Right lobe of liver (tissue), 6 donors: ENCODE results near the gene COL6A1. TPM values are rescaled to one million over a fixed set of nuclear protein-coding genes. Genes with fewer than 3 reads are reported as not detected.

Experiments used
- ATAC-seq, 4 donors: fragments of 200-7000 bp; cut with Tn5 transposase; one replicate each; pipeline ENCODE4 v1.9.1; 2020; ENCODE audit warnings: mild to moderate bottlenecking in 4 of 4, moderate library complexity in 4 of 4
- DNase-seq, 3 donors: peaks; one replicate each; pipeline ENCODE4 v3.0.0-alpha.2; 2020
- H3K27ac ChIP-seq, 3 donors: fragments of 200-600 bp; one replicate each; pipeline ENCODE4 v1.8.0; 2022
- H3K27me3 ChIP-seq, 2 donors: fragments of 200-600 bp; one replicate each; pipeline ENCODE4 v1.8.0; 2022
- H3K36me3 ChIP-seq, 4 donors: fragments of 200-600 bp; sonication (generic) in 1 of 4; one replicate each; pipeline versions ENCODE4 v1.5.1 to v1.8.0; 2017 to 2022; ENCODE audit warnings: control low read depth in 1 of 4
- H3K4me1 ChIP-seq, 4 donors: fragments of 200-600 bp; sonication (generic) in 1 of 4; one replicate each; pipeline versions ENCODE4 v1.5.1 to v1.8.0; 2017 to 2022; ENCODE audit warnings: control low read depth in 1 of 4
- H3K4me3 ChIP-seq, 3 donors: fragments of 200-600 bp; one replicate each; pipeline ENCODE4 v1.8.0; 2022
- H3K9me3 ChIP-seq, 4 donors: fragments of 200-600 bp; sonication (generic) in 1 of 4; one replicate each; pipeline versions ENCODE4 v1.5.1 to v1.8.0; 2017 to 2022; ENCODE audit warnings: control low read depth in 1 of 4
- POLR2A ChIP-seq: fragments of 450-650 bp; IDR thresholded peaks from one replicate; pipeline ENCODE4 v1.6.1; 2017; ENCODE audit warnings: antibody characterized with exemption, mild to moderate bottlenecking
- WGBS: methylation state at CpG from one replicate; pipeline ENCODE4 v1.1.6; 2018; ENCODE audit warnings: low coverage, low lambda C conversion rate; ENCODE audit not compliant: insufficient coverage; ENCODE audit errors: missing lambda C conversion rate; 5-methylcytosine and 5-hydroxymethylcytosine counted together
- intact Hi-C, 2 donors: fragments of 100-400 bp; cut with DNase I; formaldehyde crosslinking; loops; one replicate each; pipeline versions ENCODE4 v1.11.2 to v1.14.1; 2022
- total RNA-seq, 6 experiments: library from RNA; depleted of rRNA in 2 of 6; stranded (reverse); fragments of >200 nt in 2 of 6; fragmentation: NEBNext Ultra II Directional in 3 of 6; extraction: Animal tissue kit (Norgen Biotek cat#: 25700) in 3 of 6; gene quantifications; one replicate each; pipeline versions ENCODE4 v1.1.0 to v1.2.4, GENCODE V29; 2016 to 2023
- TF ChIP-seq, protein P1 (sequence below), 4 donors: fragments of 200-600 bp in 3 of 4; fragments of 450-650 bp in 1 of 4; IDR thresholded peaks; one replicate each; pipeline versions ENCODE4 v1.5.1 to v1.8.0; 2016 to 2022; ENCODE audit warnings: antibody characterized with exemption in 4 of 4, mild to moderate bottlenecking in 2 of 4
- donor health status: DM: no; HTN: yes; CAD: no.
- donor health status: DM: no; HTN: no; CAD: no.
- donor health status: DM: no; HTN: no; CAD: no.
- donor health status: DM: no; HTN: yes; CAD: no.
- donor health status: DM: no; HTN: yes; CAD: no.

Gene COL6A1
- total RNA-seq, 6 experiments from 2014 or later = 28.2 to 79.9 (median 51.1) TPM

- no peaks in the 10 kb centered on the region for H3K9me3 ChIP-seq
- H3K4me3 ChIP-seq = no peak overlapping the region
- H3K36me3 ChIP-seq = no peaks in the 10 kb centered on the region
- no peaks in the 10 kb centered on the region for H3K4me1 ChIP-seq
- DNase-seq (no peak), ATAC-seq (no peak)
- intact Hi-C loops = no loop called here
- H3K27me3 ChIP-seq = no peaks in the 10 kb centered on the region
- 83% methylated on average over 1 of the region's 14 CpGs for WGBS
- no peak for TF ChIP-seq POLR2A
- TF ChIP-seq, protein P1, sequence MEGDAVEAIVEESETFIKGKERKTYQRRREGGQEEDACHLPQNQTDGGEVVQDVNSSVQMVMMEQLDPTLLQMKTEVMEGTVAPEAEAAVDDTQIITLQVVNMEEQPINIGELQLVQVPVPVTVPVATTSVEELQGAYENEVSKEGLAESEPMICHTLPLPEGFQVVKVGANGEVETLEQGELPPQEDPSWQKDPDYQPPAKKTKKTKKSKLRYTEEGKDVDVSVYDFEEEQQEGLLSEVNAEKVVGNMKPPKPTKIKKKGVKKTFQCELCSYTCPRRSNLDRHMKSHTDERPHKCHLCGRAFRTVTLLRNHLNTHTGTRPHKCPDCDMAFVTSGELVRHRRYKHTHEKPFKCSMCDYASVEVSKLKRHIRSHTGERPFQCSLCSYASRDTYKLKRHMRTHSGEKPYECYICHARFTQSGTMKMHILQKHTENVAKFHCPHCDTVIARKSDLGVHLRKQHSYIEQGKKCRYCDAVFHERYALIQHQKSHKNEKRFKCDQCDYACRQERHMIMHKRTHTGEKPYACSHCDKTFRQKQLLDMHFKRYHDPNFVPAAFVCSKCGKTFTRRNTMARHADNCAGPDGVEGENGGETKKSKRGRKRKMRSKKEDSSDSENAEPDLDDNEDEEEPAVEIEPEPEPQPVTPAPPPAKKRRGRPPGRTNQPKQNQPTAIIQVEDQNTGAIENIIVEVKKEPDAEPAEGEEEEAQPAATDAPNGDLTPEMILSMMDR (IDR thresholded peaks at IDR 0.05) = no peak
- no peak overlapping the region for H3K27ac ChIP-seq
These were observed 40.2 kb upstream of the COL6A1 start for GRCh38 chr21:45941338-45941710.

- DNase-seq (no peak), ATAC-seq (no peak)
- Histone ChIP-seq H3K36me3 (no peaks in the 10 kb centered on the region), H3K4me3 (no peak overlapping the region), H3K27me3 (no peaks in the 10 kb centered on the region), H3K27ac (no peak overlapping the region), H3K4me1 (no peaks in the 10 kb centered on the region), H3K9me3 (no peaks in the 10 kb centered on the region)
- TF ChIP-seq POLR2A = no peak
- TF ChIP-seq, protein P1 (IDR thresholded peaks at IDR 0.05) = no peak
- 80% methylated on average over 23 of the region's 32 CpGs for WGBS
- intact Hi-C loops = no loop called here
These were observed 39.6 kb upstream of the COL6A1 start for GRCh38 chr21:45941717-45942546.

- Histone ChIP-seq H3K9me3 (no peaks in the 10 kb centered on the region), H3K36me3 (no peaks in the 10 kb centered on the region), H3K27me3 (no peaks in the 10 kb centered on the region), H3K27ac (no peak overlapping the region), H3K4me3 (no peak overlapping the region), H3K4me1 (no peaks in the 10 kb centered on the region)
- ATAC-seq = no peak
- 75% methylated on average over 5 of the region's 20 CpGs for WGBS
- TF ChIP-seq, protein P1 (IDR thresholded peaks at IDR 0.05) = no peak
- no peak for TF ChIP-seq POLR2A
- no peak for DNase-seq
- intact Hi-C loops = no loop called here
These were observed 38.6 kb upstream of the COL6A1 start for GRCh38 chr21:45942755-45943629.

DNA sequence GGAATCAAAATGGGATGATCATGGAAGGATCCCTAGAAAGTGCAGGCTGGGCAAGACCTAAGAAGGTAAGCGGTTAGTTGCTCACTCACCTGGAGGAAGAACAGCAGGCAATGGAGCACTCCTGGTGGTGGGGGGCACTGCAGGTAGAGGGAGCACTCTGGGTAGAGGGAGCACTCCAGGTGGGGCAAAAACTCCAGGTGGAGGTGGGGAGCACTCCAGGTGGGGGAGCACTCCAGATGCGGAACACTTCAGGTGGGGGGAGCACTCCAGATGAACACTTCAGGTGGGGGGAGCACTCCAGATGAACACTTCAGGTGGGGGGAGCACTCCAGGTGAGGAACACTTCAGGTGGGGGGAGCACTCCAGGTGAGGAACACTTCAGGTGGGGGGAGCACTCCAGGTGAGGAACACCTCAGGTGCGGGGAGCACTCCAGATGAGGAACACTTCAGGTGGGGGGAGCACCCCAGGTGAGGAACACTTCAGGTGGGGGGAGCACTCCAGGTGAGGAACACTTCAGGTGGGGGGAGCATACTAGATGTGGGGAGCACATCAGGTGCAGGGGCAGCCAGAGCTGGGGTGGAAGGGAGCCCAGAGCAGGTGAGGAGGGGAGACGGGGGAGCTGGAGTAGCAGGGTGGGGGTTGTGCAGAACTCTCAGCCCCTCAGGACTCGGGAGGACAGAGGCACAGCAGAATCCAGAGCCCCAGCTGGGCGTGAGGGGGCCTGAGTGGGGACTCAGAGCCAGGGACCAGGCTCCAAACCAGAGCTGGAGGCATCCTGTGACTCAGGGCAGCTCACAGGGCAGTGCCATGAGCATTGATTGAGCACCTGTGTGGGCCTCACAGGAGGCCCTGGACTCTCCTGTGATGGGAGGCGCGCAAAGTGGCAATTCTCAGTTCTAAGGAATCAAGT is 37.7 kb upstream of the COL6A1 start:
- intact Hi-C loops = no loop called here
- Histone ChIP-seq H3K4me3 (no peak overlapping the region), H3K36me3 (no peaks in the 10 kb centered on the region), H3K9me3 (no peaks in the 10 kb centered on the region), H3K27me3 (no peaks in the 10 kb centered on the region), H3K4me1 (no peaks in the 10 kb centered on the region), H3K27ac (no peak overlapping the region)
- 84% methylated on average over 3 of the region's 8 CpGs for WGBS
- no peak for DNase-seq
- TF ChIP-seq, protein P1 (IDR thresholded peaks at IDR 0.05) = no peak
- TF ChIP-seq POLR2A = no peak
- ATAC-seq = no peak
